ENCODE data around the gene METRN. TPM values are rescaled to one million over a fixed set of nuclear protein-coding genes. Genes with fewer than 3 reads are reported as not detected.

Gene METRN
- polyA plus RNA-seq, 3 donors, result 0.97 to 5.4 (median 1.7) TPM

GRCh38 chr16:728890-729744 is 14.2 kb downstream of the METRN start:
- Mint-ChIP-seq H3K4me1 (peaks cover 7% of the 10 kb centered on the region), H3K36me3 (peaks cover 19 to 29% of the 10 kb centered on the region in 2 donors), H3K27ac (peak overlapping the region in 1 of 7 donors; percentile 25), H3K27me3 (ENCODE audit: low read depth in 3 of 3) (peaks cover 11 to 46% (median 17%) of the 10 kb centered on the region in 3 donors), H3K9me3 (no peaks in the 10 kb centered on the region), H3K4me3 (peak overlapping the region in 1 of 2 donors; percentile 72)
- Histone ChIP-seq H2AFZ (ENCODE audit: insufficient read depth, low read depth, low read length, poor library complexity, severe bottlenecking) (no peak overlapping the region), H3K27me3 (ENCODE audit: control insufficient read depth in 2 of 2, insufficient read depth in 2 of 2, low read length in 2 of 2) (peaks cover 3 to 35% of the 10 kb centered on the region in 2 donors), H3K4me2 (replicated peaks; ENCODE audit: extremely low read depth, low read length, poor library complexity, severe bottlenecking) (peak overlapping the region; percentile 94), H3K36me3 (replicated peaks in 1 of 2; ENCODE audit: control insufficient read depth in 1 of 2, insufficient read depth in 2 of 2, low read length in 2 of 2) (peaks cover 21 to 40% of the 10 kb centered on the region in 2 donors), H3K4me3 (replicated peaks in 1 of 3; ENCODE audit: low read depth in 2 of 3, low read length in 3 of 3) (peak overlapping the region in 1 of 3 experiments; percentile 77), H4K20me1 (ENCODE audit: insufficient read depth, low read length) (no peaks in the 10 kb centered on the region), H3K4me1 (ENCODE audit: control insufficient read depth in 1 of 2, insufficient read depth in 2 of 2, low read length in 2 of 2) (peaks cover 16 to 27% of the 10 kb centered on the region in 2 donors), H3K27ac (ENCODE audit: low read depth in 1 of 2, low read length in 2 of 2) (no peak overlapping the region), H3K9me3 (replicated peaks in 1 of 2; ENCODE audit: control insufficient read depth in 1 of 2, insufficient read depth in 1 of 2, low read length in 2 of 2) (no peaks in the 10 kb centered on the region), H3K79me2 (ENCODE audit: insufficient read depth, low read length) (no peaks in the 10 kb centered on the region), H3K9ac (ENCODE audit: insufficient read depth, low read length, poor library complexity, severe bottlenecking) (no peak overlapping the region)
- no peak for TF ChIP-seq CTCF (IDR thresholded peaks at IDR 0.05)
- 84% methylated on average over 46 of the region's 55 CpGs for WGBS (ENCODE audit: insufficient coverage)
- intact Hi-C loops (cut with micrococcal nuclease), result no loop called here
- DNase-seq, result no peak

GRCh38 chr16:729768-730665 is 15.1 kb downstream of the METRN start:
- H4K20me1 ChIP-seq (ENCODE audit: insufficient read depth, low read length), result no peaks in the 10 kb centered on the region
- H3K9me3 Mint-ChIP-seq, result no peaks in the 10 kb centered on the region
- peaks cover 26 to 38% of the 10 kb centered on the region in 2 donors for H3K36me3 Mint-ChIP-seq
- H3K27ac ChIP-seq (ENCODE audit: low read depth in 1 of 2, low read length in 2 of 2), result no peak overlapping the region
- no peak for TF ChIP-seq CTCF (IDR thresholded peaks at IDR 0.05)
- H3K27me3 ChIP-seq (ENCODE audit: control insufficient read depth in 2 of 2, insufficient read depth in 2 of 2, low read length in 2 of 2), result peaks cover 3 to 32% of the 10 kb centered on the region in 2 donors
- peaks cover 16 to 27% of the 10 kb centered on the region in 2 donors for H3K4me1 ChIP-seq (ENCODE audit: control insufficient read depth in 1 of 2, insufficient read depth in 2 of 2, low read length in 2 of 2)
- no peak overlapping the region for H2AFZ ChIP-seq (ENCODE audit: insufficient read depth, low read depth, low read length, poor library complexity, severe bottlenecking)
- WGBS (ENCODE audit: insufficient coverage), result 93% methylated on average over 34 of the region's 37 CpGs
- DNase-seq, result no peak
- peaks cover 7% of the 10 kb centered on the region for H3K4me1 Mint-ChIP-seq
- peaks cover 30 to 49% of the 10 kb centered on the region in 2 donors for H3K36me3 ChIP-seq (replicated peaks in 1 of 2; ENCODE audit: control insufficient read depth in 1 of 2, insufficient read depth in 2 of 2, low read length in 2 of 2)
- H3K9me3 ChIP-seq (replicated peaks in 1 of 2; ENCODE audit: control insufficient read depth in 1 of 2, insufficient read depth in 1 of 2, low read length in 2 of 2), result no peaks in the 10 kb centered on the region
- H3K4me3 Mint-ChIP-seq, result no peak overlapping the region
- H3K27ac Mint-ChIP-seq, result peak overlapping the region in 1 of 7 donors; percentile 25
- no peak overlapping the region for H3K4me3 ChIP-seq (replicated peaks in 1 of 3; ENCODE audit: low read depth in 2 of 3, low read length in 3 of 3)
- intact Hi-C loops (cut with micrococcal nuclease), result no loop called here
- H3K4me2 ChIP-seq (replicated peaks; ENCODE audit: extremely low read depth, low read length, poor library complexity, severe bottlenecking), result no peak overlapping the region
- peaks cover 10 to 45% (median 17%) of the 10 kb centered on the region in 3 donors for H3K27me3 Mint-ChIP-seq (ENCODE audit: low read depth in 3 of 3)
- no peaks in the 10 kb centered on the region for H3K79me2 ChIP-seq (ENCODE audit: insufficient read depth, low read length)
- H3K9ac ChIP-seq (ENCODE audit: insufficient read depth, low read length, poor library complexity, severe bottlenecking), result no peak overlapping the region
